ENCODE results near the gene EIF4E1B.

The EIF4E1B gene

GRCh38 chr5:176671399-176671798 is 40.9 kb downstream of the EIF4E1B start:
- no peak for TF ChIP-seq CTCF (conservative IDR thresholded peaks at IDR 0.05)
- H3K27ac ChIP-seq, result no peak overlapping the region

GRCh38 chr5:176671890-176672747 is 41.6 kb downstream of the EIF4E1B start:
- TF ChIP-seq CTCF (conservative IDR thresholded peaks at IDR 0.05), result no peak
- H3K27ac ChIP-seq, result no peak overlapping the region

GRCh38 chr5:176673651-176674583 is 43.4 kb downstream of the EIF4E1B start:
- TF ChIP-seq CTCF (conservative IDR thresholded peaks at IDR 0.05), result no peak
- no peak overlapping the region for H3K27ac ChIP-seq

- H3K27ac ChIP-seq, result no peak overlapping the region
- TF ChIP-seq CTCF (conservative IDR thresholded peaks at IDR 0.05), result no peak
Measured at GRCh38 chr5:176674799-176675198, 44.3 kb downstream of the EIF4E1B start.

GRCh38 chr5:176675676-176676360 is 45.3 kb downstream of the EIF4E1B start:
- peak; percentile 73 for TF ChIP-seq CTCF (conservative IDR thresholded peaks at IDR 0.05)
- H3K27ac ChIP-seq, result no peak overlapping the region

GRCh38 chr5:176676361-176676824 is 45.9 kb downstream of the EIF4E1B start:
- TF ChIP-seq CTCF (conservative IDR thresholded peaks at IDR 0.05), result no peak
- no peak overlapping the region for H3K27ac ChIP-seq
